ENCODE measurements around the gene IGF2R.

The IGF2R gene

DNA sequence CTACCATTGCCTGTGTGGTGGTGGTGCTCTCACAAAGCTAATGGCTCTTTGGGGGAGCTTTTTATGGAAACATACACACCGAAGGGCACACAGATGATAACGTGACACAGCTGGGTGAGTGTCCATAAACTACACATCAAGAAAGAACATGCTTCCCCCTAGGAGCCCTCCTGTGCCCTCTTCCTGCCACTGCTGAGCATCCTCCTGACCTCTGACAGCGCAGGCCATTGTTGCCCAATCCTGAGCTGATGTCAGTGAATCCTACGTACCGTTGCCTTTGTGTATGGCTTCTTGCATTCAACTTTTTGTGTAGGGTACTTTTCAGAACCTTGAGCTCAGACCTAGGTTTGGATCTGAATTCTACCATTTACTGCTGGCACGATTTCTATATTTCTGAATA lies 86.9 kb downstream of the IGF2R start:
- DNase-seq, result no peak

DNA sequence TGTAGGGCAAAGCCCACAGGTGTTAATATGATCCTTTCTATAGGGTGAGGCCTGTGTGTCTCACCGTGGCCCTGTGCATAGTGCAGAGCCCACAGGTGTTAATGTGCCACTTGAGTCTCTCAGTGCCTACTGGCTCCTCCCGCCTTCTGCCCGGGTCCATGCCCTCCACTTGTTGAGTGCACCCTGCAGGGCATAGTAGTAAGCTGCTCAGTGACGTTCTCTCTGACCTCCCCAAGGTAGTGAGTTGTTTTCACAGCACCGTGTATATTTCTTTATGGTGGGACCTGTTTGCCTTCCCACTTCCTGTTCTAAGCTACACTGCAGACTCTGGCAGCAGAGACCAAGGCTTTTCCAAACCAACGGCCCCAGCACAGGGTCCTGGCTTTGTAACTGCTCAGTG lies 88.2 kb downstream of the IGF2R start:
- DNase-seq, result no peak

DNA sequence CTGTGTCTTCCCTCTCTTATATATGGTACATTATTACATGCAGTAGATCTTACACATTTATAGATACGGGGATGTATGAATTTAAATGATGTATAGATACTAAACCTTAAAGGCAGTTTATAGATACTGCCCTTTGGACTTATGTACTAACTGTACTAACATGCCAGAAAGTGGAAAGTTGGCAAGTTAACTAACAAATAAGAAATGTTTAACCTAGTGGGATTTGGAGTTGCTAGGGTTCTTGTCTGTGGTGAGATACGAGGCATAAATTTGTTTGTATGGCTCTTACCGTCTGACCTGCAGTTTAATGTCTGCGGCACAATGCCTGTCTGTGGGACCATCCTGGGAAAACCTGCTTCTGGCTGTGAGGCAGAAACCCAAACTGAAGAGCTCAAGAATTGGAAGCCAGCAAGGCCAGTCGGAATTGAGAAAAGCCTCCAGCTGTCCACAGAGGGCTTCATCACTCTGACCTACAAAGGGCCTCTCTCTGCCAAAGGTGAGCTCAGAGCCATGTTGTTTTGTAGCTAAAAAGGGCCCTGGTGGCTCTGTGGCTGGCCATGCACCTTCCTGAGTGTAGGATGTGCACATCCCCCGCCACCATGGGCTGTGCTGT lies 89.8 kb downstream of the IGF2R start:
- no peak for DNase-seq

DNA sequence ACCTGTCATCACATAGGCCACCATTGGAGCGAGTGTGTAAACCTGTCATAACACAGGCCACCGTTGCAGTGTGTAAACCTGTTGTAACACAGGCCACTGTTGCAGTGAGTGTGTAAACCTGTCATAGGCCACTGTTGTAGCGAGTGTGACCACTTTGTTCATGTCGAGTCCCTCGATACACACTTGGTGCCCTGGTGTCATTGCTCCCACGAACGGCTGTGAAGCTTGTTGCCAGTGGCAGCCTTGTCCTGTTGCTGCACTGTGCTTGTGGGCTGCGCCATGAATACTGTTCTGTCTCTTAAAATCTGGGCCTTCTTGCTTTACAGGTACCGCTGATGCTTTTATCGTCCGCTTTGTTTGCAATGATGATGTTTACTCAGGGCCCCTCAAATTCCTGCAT lies 91.3 kb downstream of the IGF2R start:
- DNase-seq, result no peak

DNA sequence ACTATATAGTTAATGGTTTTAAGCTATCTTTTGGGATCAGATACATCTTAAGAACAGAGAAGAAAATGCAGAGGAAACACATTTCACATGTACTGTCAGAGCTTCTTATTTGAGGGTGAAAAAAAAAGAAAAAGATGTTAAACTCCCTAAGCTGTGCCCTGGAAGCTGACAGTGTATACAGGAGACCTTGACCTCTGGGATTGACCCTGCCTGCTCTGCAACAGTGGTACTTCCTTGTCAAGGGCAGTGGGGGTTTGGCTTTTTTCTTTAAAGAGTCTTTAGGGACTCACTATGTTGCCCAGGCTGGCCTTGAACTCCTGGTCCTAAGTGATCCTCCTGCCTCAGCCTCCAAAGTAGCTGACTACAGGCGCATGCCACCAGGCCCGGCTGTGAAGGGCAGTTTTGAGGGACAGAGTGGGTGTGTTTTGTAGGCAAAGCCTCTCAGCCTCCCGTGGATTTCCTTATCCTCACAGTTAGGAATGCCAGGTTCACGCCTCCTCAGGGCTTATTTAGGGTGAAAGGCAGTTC lies 92.1 kb downstream of the IGF2R start:
- DNase-seq, result no peak

DNA sequence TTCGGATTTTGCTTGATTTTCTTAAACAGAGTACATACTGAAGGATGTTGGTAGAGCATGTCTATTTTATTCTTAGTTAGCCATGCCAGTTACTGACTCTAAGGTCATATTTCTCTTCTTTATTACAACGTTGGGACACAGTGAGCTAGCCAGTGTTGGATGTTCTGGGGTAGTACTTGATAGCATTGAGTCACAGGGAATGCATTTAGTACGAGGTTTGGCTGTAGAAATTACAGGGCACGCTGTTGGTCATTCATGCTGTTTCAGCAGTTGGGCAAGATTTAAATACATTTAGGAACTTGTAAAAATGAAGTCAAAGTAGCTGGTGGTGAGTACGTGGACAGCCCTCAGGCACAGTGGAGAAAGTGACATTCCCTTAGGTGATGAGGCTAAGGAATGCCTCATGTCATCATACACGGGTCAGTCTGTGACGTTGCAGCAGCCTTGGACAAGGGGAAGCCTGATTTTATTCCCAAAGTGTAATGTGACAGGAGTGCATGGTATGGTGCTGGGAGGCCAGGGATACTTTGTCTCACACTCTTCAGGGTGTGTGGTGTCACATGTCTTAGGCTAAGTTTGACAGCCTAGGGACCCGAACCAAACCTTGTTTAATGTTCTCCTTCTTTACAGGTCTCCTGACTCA lies 95.0 kb downstream of the IGF2R start:
- no peak for DNase-seq

DNA sequence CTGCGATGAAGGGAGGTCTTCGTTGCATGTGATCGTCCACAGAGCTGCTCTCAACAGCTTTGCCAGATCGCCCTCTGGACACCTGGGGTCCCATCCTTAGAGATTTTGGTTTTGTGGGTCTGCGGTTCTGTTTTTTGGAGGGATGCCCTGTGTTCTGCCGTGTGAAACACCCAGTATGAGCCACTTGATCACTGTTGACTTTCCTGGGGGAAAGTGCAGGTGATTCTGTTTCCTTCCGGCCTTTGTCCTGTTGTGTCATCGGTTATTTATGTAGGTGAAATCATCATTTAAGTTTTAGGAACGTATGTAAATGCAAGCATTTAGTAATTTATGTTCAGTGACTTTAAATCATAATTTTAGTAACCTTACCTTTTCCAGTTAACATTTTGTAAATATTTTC lies 96.3 kb downstream of the IGF2R start:
- no peak for DNase-seq

DNA sequence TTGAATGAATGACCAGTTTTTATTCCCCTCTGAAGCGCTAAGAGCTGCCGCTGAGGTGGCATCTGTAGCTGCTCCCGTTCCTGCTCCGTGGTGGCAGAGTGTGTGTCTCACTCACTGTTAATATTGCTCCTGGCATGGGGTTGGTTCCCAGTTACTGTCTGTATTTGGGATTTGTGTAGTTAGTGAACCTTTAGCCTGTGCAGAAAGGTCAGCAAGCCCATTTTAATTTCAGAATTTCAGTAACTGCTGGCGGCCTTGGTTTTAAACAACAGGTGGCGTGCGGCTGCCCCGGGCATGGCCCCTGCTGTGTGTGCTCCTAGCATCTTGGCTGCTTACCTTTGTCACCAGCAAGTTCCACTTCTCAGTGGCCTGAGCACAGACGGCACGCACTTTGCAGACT lies 98.7 kb downstream of the IGF2R start:
- DNase-seq, result no peak

DNA sequence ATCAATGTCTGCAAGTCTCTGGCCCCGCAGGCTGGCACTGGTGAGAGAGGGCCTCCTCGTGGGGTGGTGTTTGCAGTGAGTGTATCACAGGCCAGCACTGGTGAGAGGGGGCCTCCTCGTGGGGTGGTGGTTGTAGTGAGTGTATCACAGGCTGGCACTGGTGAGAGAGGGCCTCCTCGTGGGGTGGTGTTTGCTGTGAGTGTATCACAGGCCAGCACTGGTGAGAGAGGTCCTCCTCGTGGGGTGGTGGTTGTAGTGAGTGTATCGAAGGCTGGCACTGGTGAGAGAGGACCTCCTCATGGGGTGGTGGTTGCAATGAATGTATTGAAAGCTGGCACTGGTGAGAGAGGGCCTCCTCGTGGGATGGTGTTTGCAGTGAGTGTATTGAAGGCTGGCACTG lies 99.5 kb downstream of the IGF2R start:
- DNase-seq, result no peak

DNA sequence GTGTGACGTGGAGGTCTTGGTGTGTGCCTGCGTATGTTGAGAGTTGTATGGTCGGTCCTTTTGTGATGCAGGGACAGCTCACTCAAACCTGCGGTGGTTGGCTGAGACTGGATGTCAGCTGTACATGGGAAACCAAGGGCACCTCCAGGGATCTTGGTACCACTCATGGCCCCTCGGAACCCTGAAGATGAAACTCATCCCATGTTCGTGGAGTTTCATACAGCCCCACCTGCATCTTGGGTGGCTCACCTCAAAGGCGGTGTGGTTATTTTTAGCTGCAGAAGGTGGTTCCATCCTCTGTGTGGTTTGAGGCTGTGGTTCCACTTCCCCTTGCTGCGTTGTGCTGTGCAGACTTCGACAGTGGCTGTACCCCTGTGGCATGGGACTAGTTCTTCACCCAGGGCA lies 100.2 kb downstream of the IGF2R start:
- DNase-seq, result no peak

DNA sequence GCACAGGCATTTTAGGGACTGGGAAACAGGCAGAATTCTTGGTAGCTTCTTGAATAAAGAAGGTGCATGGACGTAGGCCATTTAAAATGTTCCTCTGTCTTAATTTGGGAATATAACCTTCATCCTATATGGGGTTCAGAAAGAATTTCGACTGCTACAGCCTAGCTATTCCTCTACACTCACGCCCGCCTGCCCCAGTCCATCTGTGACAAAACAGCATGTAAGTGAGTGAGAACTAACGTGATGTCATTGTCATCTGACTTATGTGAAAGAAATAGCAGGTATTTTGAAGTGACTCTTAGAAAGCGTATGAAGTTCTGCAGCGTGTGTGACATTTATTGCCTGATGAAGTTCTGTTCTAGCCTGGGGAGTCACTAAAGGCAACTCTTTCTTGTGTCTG lies 100.6 kb downstream of the IGF2R start:
- DNase-seq, result no peak

DNA sequence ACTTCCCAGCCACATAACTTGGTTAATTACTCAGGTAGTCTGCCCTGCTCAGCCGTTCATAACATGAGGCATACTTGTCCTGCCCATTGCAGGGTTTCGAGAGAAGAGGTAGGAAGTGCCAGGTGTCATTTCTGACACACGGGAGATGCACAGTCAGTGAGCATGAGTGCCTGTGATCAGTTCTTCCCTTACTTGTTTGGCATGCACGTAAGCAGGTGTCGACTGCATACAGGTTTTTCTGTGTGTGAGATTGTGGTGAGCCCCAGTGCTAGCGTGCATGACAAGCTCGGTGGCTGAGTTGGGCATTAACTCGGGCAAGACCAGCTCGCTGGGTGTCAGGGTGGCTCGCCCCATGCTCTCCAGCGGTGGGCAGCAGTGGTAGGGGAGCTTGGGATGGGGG lies 101.5 kb downstream of the IGF2R start:
- no peak for DNase-seq

DNA sequence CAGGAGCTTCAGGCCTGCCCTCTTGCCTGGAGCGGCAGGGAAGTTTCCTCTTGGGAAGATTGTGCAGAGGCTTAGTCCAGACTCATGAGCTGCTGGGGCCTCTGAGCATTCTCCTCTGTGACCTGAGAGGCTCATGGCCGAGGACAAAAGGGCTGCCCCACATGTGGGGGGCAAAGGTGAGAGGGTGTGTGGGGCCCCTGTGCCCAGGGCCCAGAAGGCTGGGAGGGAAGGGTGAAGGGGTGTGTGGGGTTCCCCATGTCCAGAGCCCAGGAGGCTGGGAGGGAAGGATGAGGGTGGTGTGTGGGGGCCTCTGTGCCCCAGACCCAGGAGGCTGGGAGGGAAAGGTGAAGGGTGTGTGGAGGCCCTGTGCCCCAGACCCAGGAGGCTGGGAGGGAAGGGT lies 101.9 kb downstream of the IGF2R start:
- no peak for DNase-seq

DNA sequence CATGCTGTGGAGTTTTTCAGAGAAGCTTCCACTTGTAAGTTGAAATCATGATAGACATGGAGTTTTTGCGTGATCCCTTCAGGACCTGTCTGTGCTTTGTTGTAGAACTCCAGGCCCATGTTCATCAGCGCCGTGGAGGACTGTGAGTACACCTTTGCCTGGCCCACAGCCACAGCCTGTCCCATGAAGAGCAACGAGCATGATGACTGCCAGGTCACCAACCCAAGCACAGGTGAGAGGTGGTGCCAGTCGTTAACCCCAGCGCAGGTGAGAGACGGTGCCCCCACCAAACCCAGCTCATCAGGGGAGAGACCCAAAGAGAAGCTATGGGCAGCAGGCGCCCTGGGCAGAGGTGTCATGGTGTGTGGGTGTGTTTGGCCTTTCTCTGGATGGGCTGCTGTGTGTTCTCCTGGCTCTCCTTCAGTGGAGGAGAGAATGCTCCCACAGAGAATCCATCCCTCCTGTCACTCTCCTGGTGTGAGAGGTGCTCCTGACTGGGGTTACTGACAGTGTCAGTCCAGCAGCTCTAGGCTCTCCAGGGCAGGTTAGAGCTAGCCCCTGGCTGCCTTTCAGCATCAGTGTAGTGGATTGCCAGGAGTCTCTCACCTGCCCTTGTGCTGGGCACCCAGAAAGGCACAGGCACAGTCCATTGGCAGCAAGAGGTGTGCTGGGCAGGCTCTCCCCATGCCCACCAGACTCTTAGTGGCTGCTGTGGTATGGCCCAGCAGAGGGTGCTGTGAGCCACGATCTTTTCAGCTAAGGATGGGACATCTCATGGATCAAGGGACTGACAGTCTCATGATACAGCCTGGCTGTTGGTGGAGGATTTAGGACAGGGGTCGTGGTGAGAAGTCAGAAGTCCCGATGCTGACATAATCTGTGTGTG lies 103.2 kb downstream of the IGF2R start:
- DNase-seq, result no peak

DNA sequence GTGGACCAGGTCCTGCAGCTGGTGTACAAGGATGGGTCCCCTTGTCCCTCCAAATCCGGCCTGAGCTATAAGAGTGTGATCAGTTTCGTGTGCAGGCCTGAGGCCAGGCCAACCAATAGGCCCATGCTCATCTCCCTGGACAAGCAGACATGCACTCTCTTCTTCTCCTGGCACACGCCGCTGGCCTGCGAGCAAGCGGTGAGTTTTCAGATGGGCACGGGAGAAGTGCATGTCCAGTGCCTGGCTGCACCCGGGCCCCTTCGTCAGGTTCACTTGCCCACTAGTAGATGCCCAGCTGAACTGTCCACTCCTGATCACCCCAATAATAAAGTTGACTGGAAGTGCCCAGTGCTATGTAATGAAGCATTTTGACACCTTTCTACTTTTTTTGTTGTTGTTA lies 104.4 kb downstream of the IGF2R start:
- no peak for DNase-seq

DNA sequence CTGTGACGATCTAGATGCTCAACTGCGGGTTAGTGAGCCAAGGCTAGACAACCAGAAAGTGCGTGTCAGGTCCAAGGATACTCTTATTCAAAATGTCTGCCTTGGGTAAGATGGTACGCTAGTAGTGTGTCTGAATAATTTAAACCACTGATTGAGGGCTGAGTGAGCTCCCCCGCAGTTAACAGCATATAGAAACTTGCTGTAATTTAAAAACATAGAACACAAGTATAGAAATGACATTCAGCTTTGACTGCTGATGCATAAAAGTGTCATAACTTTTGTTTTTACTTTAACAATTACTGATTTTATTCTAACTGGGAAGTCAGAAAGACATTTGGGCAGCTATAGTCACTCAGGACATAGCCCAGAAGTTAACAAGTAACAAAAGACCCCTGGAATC lies 107.1 kb downstream of the IGF2R start:
- no peak for DNase-seq

DNA sequence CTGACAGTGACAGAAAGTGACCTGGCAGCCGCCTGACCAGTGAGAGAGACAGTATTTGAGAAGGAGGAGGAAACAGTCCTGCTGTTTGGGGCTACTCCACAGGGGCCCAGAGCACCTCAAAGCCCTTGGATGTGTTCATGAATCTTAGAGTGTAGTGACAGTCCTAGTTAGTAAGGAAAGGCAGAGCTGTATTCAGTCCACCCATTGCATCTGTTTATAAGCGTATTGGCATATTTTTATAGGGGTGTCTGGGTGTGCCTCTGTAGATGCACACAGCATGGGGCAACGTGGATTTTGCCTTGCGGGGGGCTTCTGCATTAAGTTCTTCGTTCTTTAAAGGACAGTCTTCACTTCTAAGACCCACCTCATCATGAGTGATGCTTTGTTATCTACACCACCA lies 108.1 kb downstream of the IGF2R start:
- no peak for DNase-seq

DNA sequence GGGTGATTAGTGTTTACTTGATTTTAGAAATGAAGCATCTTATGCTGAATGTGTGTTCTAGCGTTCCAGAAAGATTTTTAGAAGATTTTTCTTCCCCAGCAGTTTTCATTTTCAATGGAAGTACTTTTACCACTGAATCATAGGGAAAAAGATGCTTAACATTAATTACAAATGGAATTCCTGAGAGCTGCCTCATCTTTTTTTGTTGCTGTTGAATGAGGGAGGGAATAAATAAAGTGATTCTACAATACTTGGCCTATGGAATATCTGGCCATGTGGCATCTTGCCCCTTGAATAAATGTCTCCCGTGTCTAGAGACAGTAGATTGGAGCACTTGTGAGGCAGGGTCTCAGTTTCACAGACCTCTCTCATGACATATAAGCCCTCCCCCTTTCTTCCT lies 108.6 kb downstream of the IGF2R start:
- no peak for DNase-seq

DNA sequence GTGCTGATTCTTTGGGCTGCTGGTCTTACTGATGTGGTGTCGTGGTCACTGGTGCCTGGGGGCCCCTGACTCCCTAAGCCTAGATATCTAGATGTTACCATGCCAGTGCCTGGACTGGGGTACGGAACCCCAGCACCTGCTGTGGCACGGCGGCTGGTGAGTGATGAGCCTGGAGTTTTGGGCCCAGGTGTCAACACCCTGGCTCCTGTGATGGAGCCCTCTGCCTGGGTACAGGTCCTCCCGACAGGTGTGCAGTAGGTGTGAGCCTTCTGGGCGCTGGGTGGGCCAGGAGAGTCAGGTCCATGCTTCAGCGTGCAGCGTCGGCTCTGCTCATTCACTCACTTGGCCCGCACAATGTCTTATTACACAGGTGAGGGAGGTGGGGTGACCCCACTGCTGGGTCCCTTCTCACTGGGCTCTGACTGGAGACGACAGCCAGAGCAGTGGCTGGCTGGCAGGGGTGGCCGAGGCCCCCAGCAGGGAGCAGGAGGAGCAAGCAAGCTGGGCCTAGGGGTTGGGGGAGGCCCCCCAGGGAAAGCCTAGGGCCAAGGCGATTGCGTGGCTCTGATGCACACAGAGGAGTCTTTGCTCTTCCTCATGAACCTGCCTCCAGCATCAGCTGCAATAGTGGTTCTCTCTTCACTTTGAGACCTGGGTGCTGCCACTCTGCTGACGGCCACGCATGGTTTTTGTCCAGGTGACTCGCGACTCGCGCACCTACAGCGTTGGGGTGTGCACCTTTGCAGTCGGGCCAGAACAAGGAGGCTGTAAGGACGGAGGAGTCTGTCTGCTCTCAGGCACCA lies 110.2 kb downstream of the IGF2R start:
- no peak for DNase-seq

DNA sequence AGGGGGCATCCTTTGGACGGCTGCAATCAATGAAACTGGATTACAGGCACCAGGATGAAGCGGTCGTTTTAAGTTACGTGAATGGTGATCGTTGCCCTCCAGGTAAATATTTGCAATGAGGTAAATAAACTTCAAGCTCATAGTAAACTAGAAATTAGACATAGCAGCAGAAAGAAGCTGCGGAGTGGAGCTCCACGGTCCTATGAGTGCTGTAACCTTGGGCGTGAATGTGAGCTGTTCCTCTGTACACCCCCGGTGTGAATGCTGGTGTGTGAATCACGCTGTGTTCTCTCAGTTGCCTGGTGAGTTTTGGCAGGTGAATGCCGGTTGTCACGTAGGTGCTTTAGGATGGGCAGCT lies 110.8 kb downstream of the IGF2R start:
- no peak for DNase-seq

DNA sequence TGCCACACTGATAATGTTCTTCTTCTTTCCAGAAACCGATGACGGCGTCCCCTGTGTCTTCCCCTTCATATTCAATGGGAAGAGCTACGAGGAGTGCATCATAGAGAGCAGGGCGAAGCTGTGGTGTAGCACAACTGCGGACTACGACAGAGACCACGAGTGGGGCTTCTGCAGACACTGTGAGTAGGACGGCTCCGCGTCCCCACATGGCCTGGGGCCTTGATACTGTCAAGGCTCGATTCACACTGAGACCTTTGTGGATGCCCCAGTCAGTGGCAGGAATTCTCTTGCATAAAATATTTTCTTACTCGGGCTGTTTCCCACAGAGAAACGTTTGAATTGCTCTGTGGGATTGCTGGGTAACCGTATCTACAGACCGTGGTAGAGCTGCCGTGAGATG lies 111.2 kb downstream of the IGF2R start:
- no peak for DNase-seq

DNA sequence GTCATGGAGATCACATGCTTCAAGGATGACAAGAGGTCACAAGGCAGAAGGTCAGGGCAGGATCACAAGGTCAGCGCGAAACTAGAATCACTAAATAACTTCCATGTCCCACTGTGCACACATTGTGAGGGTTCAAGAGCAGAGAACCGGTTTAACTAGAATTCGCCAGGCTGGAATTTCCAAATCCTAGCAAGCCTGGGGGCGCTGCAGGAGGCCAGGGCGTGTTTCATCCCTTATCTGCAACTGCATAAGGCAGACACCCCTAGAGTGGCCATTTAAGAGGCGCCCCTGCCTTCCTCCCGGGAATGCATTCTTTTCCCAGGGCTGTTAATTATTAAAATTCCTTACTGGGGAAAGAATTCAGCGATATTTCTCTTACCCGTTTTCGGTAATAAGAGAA lies 112.5 kb downstream of the IGF2R start:
- DNase-seq, result no peak

DNA sequence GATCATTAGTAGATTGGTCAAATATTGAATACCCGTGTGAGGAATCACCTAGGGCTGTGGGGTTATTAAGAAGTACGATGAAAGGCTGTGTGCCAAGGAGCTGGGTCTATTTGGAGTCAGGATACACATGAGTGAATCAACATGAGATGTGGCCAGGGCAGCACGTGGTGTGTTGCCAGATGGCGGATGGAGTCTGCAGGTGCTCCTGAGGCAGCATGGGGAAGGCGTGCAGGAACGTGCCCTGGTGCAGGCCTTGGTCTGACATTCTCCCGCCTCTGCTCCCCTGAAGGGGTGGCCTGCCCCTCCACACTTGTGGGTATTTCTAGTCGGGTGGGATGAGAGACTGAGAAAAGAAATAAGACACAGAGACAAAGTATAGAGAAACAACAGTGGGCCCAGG lies 113.7 kb downstream of the IGF2R start:
- no peak for DNase-seq
